Stimulated activated CD4-positive, alpha-beta T cell treated with anti-CD3 and anti-CD28 coated beads, Interleukin-12 subunit alpha, Interleukin-12 subunit beta, amount 100 ng/mL, for 48 hours (primary cell): ENCODE measurements around the gene RIPOR3.
"Not testable (repeated sequence)": the region's sequence is repeated elsewhere in the genome, so short reads cannot be mapped to it uniquely, and the experiment has no call there.

Source experiments
- DNase-seq, 3 donors: peaks; one replicate each; pipeline ENCODE4 v3.0.0-alpha.2; 2020; ENCODE audit warnings: low read depth in 2 of 3, low spot score in 1 of 3

RIPOR3 gene

GRCh38 chr20:50634191-50634590 lies 57.2 kb downstream of the RIPOR3 start:
- DNase-seq: no peak

GRCh38 chr20:50633361-50633760 lies 58.0 kb downstream of the RIPOR3 start:
- DNase-seq: no peak

- no peak for DNase-seq
Observed at GRCh38 chr20:50632701-50633100, 58.6 kb downstream of the RIPOR3 start.

- no peak for DNase-seq
Observed at GRCh38 chr20:50632236-50632635, 59.1 kb downstream of the RIPOR3 start.

- DNase-seq: no peak
Observed at GRCh38 chr20:50630578-50631263, 60.6 kb downstream of the RIPOR3 start.

- DNase-seq: no peak
Observed at GRCh38 chr20:50629670-50630045, 61.7 kb downstream of the RIPOR3 start.

- DNase-seq: no peak
Observed at GRCh38 chr20:50628853-50629669, 62.3 kb downstream of the RIPOR3 start.

- no peak for DNase-seq
Observed at GRCh38 chr20:50628332-50628731, 63.0 kb downstream of the RIPOR3 start.

GRCh38 chr20:50627747-50628146 lies 63.6 kb downstream of the RIPOR3 start:
- DNase-seq: no peak

- DNase-seq: peak in 2 of 3 donors; percentile 8 to 10
Observed at GRCh38 chr20:50625986-50626677, 65.2 kb downstream of the RIPOR3 start.

- no peak for DNase-seq
Observed at GRCh38 chr20:50624351-50625016, 66.9 kb downstream of the RIPOR3 start.

- DNase-seq: no peak
Observed at GRCh38 chr20:50621068-50621665, 70.2 kb downstream of the RIPOR3 start.

- not testable (repeated sequence) for DNase-seq
Observed at GRCh38 chr20:50620459-50620858, 70.9 kb downstream of the RIPOR3 start.

- no peak for DNase-seq
Observed at GRCh38 chr20:50618537-50618936, 72.8 kb downstream of the RIPOR3 start.

GRCh38 chr20:50617022-50617421 lies 74.3 kb downstream of the RIPOR3 start:
- no peak for DNase-seq

GRCh38 chr20:50615407-50615806 lies 75.9 kb downstream of the RIPOR3 start:
- no peak for DNase-seq

GRCh38 chr20:50613438-50614169 lies 77.7 kb downstream of the RIPOR3 start:
- DNase-seq: no peak

- no peak for DNase-seq
Observed at GRCh38 chr20:50611128-50611810, 80.1 kb downstream of the RIPOR3 start.

- DNase-seq: no peak
Observed at GRCh38 chr20:50610212-50610718, 81.1 kb downstream of the RIPOR3 start.
